ENCODE data around the gene TNPO3.

Gene TNPO3
- 55.6 to 135 (median 115) reads per million in 18 experiments for total RNA-seq

GRCh38 chr7:129054438-129055293 lies at the start of gene TNPO3:
TSS of gene TNPO3 (minus strand) at chr7:129055111. CDS start at chr7:129054770, 341 bp downstream.
- DNase-seq = peak; percentile 91 to 93

- no peak for DNase-seq
Measured at GRCh38 chr7:129103561-129104324, 48.8 kb upstream of the TNPO3 start.

- no peak for DNase-seq
Measured at GRCh38 chr7:129101746-129102145, 46.8 kb upstream of the TNPO3 start.

GRCh38 chr7:129100827-129101166 lies 45.9 kb upstream of the TNPO3 start:
- DNase-seq = no peak

GRCh38 chr7:129098409-129099084 lies 43.6 kb upstream of the TNPO3 start:
- DNase-seq = no peak

GRCh38 chr7:129095258-129095657 lies 40.3 kb upstream of the TNPO3 start:
- DNase-seq = no peak

- DNase-seq = no peak
Measured at GRCh38 chr7:129094501-129094900, 39.6 kb upstream of the TNPO3 start.

GRCh38 chr7:129093867-129094456 lies 39.1 kb upstream of the TNPO3 start:
- DNase-seq = no peak

DNA sequence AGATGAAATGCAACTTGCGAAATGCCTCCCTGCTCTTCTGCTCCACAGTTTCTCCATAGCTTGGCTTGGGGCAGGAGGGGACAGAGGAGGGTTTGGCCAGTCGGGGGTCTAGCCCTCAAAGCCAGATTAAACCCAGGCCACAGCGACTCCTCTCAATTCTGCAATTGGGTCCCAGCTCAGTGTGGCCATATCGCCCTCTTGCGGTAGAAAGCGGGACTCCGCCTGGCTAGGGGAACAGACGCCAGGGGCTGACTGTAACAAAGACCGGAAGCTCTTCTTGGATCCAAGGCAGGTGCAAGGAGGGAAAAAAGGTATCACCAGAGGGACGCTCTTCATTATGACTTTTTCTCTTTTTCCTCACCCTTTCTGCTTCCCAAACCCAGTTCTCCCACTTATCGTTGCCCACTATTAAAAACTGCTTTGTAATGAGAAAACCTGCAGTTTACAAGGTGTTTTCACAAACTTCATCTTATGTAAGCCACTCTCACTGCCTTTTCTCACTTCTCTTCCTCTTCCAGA lies 36.6 kb upstream of the TNPO3 start:
- DNase-seq = peak; percentile 80 to 86

GRCh38 chr7:129090300-129090907 lies 35.5 kb upstream of the TNPO3 start:
- DNase-seq = no peak

DNA sequence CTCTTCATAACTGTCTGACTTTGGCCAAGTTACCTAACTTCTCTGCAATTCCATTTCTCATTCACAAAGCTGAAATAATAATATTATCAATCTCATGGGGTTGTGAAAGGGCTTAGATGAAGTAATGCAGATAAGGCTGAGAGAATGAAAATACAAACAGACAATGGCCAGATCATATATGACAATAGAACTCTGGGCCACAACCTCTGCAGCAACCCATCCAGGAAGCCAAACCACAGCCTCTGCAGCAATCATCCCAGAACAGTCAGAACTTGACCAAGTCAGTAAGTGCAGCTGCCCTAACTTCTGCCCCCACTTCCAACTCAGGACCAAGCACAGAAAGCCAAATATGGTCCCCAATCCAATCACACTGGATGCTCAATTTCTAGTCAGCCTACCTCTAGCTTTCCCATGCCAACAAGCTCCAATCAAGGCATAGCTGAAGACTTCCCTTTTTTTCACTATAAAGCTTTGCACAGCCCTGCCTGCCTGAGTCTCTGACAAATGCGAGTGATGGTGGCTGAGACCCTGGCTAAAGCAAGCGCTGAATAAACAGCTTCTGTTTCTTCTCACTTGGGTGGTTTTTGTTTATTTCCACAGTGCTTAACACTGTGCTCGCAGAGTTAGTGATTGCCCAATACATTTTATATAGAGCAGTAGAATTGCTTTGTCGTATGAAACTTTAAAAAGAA lies 34.8 kb upstream of the TNPO3 start:
- peak; percentile 30 to 40 for DNase-seq

DNA sequence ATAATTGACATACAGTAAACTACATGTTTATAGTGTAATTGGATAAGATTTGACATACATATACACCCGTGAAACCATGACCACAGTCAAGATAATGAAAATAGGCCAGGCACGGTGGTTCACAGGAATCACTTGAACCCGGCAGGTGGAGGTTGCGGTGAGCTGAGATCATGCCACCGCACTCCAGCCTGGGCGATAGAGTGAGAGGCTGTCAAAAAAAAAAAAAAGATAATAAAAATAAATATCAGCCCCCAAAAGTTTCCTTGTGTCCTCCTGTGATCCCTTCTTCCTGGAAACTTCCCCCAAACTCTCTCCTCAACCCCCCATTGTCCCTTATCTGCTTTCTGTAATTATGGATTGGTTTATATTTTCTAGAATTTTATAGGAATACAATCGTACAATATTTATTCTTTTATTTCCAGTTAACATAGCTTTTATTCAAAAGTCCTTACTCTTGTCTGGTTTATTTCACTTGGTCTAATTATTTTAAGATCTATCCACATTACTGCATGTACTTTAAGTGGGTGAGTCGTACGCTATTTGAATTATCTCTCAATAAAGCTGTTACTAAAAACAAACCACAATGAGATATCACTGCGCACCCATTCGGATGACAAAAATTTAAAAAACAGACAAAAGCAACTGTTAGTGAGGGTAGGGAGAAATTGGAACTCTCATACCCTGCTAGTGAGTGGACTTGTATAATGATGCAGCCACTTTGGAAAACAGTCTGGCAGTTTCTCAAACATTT lies 30.1 kb upstream of the TNPO3 start:
- DNase-seq = no peak

GRCh38 chr7:129083525-129083924 lies 28.6 kb upstream of the TNPO3 start:
- DNase-seq = no peak

- no peak for DNase-seq
Measured at GRCh38 chr7:129078455-129078854, 23.5 kb upstream of the TNPO3 start.

- DNase-seq = no peak
Measured at GRCh38 chr7:129076886-129077285, 22.0 kb upstream of the TNPO3 start.

DNA sequence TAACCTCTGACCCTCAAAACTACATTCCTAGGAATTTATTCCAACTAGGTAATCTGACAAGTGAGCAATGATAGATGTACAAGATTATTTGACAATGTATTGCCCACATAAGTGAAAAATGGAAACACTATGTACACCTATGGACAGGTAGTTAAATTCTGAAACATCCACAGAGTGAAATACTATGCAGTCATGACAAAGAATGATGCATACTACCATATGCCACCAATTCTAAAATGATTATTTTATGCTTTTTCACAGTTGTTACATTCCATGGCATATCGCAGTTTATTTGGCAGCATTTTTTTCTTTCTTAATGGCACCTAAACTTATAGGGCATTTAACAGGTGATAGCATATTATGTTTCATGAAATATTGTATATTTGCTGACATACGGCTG lies 20.1 kb upstream of the TNPO3 start:
- no peak for DNase-seq

GRCh38 chr7:129074361-129074871 lies 19.5 kb upstream of the TNPO3 start:
- DNase-seq = no peak

DNA sequence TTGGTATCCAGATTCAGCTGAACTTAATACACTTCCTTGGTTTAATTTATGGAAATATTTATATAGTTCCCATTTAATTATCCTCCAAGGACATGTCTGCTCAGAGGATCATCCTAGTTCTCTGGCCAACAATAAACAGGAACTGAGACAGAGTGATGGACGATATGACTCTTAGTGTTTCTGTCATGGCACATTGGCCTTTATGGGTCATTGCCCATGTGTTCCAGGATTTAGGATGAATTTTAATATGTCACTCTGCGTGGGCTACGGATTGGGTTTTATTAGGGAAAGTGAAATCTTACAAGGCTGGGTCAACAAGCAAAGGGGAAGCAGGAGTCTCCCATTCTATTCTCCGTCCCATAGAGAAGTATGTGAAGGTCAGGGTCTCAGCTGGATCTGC lies 18.8 kb upstream of the TNPO3 start:
- DNase-seq = peak; percentile 28 to 37

GRCh38 chr7:129073204-129073603 lies 18.3 kb upstream of the TNPO3 start:
- no peak for DNase-seq

DNA sequence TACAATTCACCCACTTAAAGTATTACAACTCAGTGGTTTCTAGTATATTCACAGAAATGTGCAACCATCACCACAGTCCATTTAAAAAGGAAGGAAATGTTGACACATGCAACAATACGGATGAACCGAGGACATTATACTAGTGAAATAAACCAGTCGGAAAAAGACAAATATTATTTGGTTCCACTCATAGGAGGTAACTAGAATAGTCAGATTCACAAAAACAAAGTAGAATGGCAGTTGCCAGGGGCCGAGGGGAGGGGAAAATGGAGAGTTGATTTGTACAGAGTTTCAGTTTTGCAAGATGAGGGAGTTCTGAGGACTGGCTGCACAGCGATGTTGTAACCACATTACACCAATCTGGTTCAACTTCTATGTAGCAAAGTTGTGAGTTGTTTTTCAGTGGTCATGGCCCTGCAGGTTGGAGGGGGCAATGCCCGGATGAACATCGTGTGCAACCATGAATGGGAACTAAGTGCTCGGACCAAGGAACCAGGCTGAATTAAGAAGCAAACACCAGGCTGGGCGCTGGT lies 17.6 kb upstream of the TNPO3 start:
- peak; percentile 84 to 94 for DNase-seq

All from inflammatory macrophage (primary cell).